NCI-H1105 (cell line): ENCODE results near the gene PLAAT2.
"Not testable (repeated sequence)": the region's sequence is repeated elsewhere in the genome, so short reads cannot be mapped to it uniquely, and the experiment has no call there.

Experiments used
- DNase-seq: peaks from one replicate; lab custom pipeline; 2025; lab: John Stamatoyannopoulos, UW

Gene PLAAT2

DNA sequence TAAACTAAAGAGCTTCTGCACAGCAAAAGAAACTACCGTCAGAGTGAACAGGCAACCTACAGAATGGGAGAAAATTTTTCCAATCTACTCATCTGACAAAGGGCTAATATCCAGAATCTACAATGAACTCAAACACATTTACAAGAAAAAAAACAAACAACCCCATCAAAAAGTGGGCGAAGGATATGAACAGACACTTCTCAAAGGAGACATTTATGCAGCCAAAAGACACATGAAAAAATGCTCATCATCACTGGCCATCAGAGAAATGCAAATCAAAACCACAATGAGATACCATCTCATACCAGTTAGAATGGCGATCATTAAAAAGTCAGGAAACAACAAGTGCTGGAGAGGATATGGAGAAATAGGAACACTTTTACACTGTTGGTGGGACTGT lies 15.7 kb upstream of the PLAAT2 start:
- not testable (repeated sequence) for DNase-seq

DNA sequence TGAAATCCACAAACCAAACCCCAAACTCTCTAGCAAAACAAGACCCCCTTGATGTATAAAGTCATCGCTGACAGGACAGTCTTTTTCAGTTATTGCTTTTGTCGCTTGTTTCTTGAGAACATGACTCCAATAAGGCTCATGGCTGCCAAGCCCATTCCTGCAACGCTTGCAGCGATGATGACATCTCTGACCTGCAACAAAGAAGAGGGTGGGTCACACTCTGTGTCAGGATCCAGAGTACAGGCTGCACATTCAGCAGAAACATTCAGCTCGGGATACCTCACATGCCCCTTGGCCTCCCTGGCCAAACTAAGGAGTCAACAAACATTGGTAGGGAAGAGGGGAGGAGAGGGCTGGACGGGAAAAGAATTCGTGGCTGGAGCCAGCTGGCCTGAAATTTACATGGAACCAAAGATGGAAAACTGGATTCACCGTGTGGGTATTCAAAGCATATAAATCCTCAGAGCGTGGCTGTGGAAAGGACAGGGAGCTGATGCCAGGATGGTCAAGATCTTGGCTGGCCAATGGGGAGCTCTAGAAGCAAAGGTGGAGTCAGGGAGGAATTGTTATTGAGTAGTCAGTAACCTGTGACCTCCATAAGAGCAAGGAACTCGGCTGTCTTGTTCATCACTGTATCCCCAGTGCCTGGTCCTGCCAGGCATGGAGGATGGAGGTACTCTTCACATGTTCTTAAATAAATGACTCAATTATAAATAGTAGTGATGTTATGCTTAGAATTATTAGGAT lies 11.8 kb upstream of the PLAAT2 start:
- DNase-seq: no peak

DNA sequence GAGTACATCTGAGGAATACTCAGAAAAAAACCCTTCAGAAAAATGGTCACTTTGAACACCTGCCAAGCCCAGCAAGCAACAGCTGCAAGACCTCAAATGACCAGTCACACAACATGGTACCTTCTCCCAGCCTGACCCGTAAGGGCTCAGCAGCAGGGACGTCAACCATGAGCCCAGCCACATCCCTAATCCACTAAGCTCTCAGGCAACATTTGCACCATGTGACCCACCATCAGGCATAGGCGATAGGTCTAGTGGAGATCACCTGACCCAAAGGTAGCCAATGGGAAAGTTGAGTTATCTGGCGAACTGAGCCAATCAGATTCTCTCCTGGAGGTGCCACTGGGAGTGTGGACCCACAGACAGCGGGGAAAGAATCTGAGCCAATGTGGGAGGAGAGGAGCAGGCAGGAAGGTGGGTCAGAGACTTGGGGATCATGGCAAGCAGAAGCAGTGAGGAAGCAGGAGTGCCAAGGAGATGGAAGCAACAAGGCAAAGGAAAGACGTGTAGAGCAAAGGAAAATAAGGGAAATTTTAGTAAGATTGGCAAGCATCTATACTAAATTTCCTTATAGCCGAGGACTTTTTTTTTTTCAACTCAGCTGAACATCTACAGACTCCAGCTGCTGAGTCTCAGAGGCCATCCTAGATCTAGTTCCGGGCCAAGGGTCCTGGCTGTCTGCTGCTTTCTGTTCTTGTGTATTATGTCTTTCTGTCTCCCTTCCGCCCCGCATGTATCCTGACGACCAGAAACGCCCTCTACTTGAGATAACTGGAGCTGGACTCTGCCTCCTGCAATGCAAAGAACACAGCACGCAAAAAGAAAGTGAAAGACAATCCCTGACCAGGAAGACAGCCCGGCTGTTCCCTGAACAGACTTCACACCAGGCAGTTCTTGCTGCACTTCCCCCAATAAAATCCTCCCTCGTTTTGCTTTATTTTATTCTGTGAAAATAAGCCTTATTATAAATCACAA lies 11.0 kb upstream of the PLAAT2 start:
- DNase-seq: no peak

DNA sequence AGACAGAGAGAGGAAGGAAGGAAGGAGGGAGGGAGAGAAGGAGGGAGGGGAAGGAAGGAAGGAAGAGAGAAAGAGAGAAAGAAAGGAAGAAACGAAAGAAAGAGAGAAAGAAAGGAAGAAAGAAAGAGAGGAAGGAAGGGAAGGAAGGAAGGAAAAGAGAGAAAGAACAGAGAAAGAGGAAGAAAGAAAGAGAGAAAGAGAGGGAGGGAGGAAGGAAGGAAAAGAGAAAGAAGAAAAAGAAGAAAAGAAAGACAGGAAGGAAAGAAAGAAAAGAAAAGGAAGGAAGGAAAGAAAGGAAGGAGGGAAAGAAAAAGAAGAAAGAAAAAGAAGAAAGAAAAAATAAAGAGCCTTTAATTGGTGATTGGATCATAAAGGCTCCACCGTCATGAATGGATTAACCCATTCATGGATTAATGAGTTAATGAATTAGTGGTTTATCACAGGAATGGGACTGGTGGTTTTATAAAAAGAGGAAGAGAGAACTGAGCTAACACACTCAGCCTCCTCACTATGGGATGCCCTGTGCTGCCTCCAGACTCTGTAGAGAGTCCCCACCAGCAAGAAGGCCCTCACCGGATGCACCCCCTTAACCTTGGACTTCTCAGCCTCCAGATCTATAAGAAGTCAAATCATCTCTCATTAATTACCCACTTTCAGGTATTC lies 9.0 kb upstream of the PLAAT2 start:
- DNase-seq: no peak

- no peak for DNase-seq
Observed at GRCh38 chr11:63569570-63569969, 6.4 kb upstream of the PLAAT2 start.

DNA sequence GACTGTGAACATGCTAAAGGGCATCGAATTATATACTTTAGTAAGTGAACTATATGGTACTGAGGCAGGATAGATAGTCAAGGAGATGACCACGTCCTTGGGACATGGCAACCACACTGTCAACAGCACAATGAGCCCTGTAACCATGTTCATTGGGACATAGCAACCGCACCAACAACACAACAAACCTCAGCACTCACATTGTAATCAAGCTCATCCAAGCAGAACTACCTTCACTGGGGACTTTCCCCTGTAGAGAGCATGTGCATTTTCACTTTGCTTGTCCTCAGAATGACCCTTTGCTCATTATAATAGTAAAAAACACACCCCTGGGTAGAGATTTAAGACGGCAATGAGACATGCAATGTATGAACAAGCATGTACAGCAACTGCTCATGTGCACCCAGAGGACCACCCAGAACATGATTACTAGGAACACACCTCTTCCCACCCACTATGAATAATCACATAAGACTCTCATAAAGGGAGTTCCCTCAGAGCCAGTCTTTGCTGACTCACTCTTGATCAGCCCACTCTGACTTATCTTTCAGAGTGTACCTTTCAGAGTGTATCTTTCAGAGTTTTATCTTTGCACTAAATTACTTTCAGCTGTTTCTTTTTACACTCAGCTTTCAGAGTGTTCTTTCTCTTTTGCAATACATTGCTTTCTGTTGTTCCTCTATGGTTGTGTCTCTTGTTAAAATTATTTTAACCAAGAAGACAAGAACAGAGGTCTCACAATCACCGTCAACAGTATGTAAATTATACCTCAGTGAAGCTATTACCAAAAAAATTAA lies 4.1 kb upstream of the PLAAT2 start:
- no peak for DNase-seq

- DNase-seq: no peak
Observed at GRCh38 chr11:63564784-63565350, 1.7 kb upstream of the PLAAT2 start.

DNA sequence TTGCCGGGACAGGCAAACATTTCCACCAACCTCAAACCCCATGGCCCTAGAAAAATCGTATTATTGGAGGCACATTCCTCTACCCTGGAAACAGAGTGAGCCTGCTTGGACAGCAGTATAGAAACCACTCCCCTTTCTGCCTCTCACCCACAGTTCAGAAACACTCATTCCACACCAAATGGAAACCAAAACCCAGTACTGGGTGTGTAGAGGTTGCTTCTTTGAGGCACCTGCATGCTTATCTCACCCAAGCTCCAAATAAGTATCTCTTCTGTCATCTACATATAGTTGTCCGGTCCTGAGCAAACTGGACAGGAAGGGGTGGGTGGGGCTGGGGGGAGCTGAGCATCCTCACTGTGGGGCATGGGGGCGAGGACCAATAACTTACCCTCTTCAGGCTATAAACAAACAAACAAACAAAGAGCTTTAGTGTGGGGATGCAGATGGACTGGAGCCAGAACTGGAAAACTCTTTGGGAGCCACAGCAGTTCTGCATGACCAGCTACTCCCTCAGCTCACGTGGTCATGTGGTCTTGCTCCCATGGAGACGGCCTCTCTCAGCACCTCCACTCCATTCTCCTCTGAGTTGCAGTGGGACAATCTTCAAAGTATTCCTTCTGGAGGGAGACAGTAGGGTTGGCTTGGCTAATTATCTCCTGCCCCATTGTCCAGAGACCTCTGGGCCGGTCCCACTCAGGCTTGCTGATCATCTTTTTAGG lies 1.0 kb upstream of the PLAAT2 start:
- peak; percentile 41 for DNase-seq

DNA sequence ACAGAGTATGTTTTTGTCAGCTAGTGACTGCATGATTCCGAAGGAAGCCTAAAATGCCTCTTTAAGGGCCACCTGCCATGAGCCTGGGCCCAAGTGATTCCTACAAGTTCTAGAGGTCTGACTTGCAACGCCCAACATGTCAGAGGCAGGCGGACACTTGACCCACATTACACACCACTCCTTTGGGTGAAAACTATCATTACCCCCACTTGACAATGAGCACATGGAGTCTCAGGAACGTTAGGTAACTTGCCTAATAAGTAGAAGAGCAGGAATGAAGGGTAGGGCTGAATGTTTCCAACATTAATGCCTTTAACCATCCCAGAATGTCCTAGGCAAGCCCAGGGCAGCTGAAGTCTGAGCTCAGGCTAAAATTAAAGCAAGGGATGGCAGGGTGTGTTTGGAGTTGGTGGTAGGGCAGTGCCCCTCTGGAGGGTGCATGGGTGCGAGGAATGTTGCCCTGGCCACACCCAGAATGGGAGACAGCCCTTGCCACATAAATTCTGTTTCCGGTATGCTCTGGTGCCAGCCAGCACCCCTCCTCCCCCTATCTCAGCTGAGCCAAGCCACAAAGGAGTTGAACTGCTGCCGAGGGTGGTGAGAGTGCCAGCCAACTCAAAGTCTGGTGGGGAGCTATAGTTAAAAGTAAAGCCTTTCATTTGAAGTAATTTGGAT lies 2.5 kb downstream of the PLAAT2 start:
- no peak for DNase-seq

- no peak for DNase-seq
Observed at GRCh38 chr11:63558459-63559157, 4.6 kb downstream of the PLAAT2 start.

DNA sequence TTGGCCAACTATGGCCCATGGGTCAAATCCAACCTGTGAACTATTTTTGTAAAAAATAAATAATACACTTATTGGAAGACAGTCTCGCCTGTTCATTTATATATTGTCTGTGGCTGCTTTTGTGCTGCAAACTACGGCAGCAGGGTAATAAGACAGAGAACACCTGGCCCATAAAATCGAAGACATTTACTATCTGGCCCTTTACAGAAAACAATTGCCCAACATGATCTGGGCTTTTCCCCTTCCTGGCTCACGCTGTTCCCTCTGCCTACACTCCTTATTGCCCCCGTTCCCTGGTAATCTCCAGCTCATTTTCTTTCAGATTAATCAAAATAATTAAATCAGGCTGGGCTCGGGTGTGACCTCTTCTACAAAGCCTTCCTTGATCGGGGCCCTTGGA lies 5.6 kb downstream of the PLAAT2 start:
- DNase-seq: no peak

DNA sequence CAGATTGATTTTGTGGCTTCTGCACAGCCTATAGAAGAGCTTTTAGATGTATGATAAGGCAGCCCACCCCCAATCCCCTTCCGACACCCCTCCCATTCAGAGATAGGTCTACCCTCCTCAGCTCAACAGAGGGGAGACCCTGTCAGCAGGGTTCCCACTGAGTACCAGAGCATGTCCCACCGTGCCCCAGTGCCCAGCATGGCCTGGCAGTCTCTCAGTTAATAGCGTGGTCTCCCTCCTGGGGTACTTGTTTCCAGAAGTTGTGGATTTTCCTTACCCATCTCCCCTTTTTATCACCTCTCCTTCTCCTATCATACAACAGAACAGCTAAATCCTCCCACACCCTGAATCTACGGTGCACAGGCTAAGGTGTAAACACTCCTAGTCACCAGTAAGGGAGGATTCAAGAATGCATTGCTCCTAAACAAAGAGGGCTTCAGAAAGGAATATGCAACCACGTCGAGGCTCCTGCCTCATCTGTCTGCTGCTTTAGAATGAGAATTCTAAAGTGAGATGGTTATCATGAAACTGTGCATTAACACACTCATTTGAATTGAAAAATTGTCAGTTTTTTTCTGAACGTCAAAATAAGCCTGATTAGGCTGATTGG lies 6.7 kb downstream of the PLAAT2 start:
- DNase-seq: no peak

GRCh38 chr11:63554877-63555223 lies 8.3 kb downstream of the PLAAT2 start:
- no peak for DNase-seq

GRCh38 chr11:63553759-63554158 lies 9.4 kb downstream of the PLAAT2 start:
- DNase-seq: no peak

DNA sequence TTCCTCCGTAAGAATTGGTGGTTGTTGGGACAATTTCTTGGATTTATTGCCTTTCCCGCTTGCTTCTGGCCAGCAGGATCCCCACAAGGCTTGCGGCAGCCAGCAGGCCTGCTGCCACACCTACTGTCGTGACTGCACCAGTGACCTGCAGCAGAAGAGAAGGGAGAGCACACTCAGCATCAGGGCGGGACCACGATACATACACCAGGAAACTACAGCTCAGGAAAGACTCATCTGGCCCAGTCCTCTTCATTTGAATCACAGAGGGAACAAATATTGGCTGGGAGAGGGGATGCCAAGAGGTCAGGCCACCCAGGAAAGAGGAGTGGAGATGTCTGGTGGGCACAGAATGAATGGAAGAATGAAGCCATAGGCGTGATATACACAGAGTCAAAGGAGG lies 10.3 kb downstream of the PLAAT2 start:
- no peak for DNase-seq

DNA sequence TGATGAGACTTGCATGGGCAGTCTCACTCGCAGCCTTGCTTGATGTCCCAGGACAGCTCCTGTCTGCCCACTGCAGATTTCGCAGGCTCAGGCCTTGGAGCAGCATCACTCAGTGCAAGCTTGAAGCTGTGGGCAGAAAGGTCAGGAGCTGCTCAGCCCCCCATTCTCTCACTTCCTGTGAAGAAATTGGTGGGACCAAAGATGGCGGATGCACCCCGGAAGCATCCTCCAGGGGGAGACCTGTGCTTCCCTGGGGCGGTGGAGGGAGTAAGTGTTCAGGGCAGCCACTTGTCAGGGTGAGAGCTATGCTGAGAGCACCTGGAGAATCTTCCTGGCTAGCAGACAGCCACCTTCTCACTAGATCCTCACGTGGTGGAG lies 11.3 kb downstream of the PLAAT2 start:
- no peak for DNase-seq

GRCh38 chr11:63551091-63551888 lies 11.9 kb downstream of the PLAAT2 start:
- DNase-seq: no peak

DNA sequence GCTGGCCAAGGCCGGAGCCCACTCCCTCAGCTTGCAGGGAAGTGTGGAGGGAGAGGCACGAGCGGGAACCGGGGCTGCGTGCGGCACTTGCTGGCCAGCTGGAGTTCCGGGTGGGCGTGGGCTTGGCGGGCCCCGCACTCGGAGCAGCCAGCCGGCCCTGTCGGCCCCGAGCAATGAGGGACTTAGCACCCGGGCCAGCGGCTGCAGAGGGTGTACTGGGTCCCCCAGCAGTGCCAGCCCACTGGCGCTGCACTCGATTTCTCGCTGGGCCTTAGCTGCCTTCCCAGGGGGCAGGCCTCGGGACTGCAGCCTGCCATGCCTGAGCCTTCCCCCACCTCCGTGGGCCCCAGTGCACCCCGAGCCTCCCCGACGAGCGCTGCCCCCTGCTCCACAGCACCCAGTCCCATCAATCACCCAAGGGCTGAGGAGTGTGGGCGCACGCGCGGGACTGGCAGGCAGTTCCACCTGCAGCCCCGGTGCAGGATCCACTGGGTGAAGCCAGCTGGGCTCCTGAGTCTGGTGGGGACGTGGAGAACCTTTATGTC lies 13.0 kb downstream of the PLAAT2 start:
- DNase-seq: not testable (repeated sequence)
